Neural progenitor cell (in vitro differentiated cells): ENCODE measurements around the gene CFAP92. TPM values are rescaled to one million over a fixed set of nuclear protein-coding genes. Genes with fewer than 3 reads are reported as not detected.

Experiments used
- DNase-seq: peaks from one replicate; pipeline ENCODE4 v3.0.0-alpha.2; 2016; ENCODE audit warnings: low spot score
- H2AFZ ChIP-seq: fragments of 200-600 bp; sonication (generic); replicated peaks from 2 replicates; pipeline ENCODE4 v1.6.1; 2016; ENCODE audit warnings: antibody characterized with exemption
- H3F3A ChIP-seq: fragments of 200-600 bp; sonication (generic); 2 replicates; pipeline ENCODE4 v1.6.1; 2016; ENCODE audit warnings: antibody characterized with exemption, low read depth
- H3K27ac ChIP-seq: fragments of 200-600 bp; sonication (generic); 2 replicates; pipeline ENCODE4 v1.5.1; 2016; ENCODE audit warnings: mild to moderate bottlenecking
- H3K27me3 ChIP-seq: fragments of 200-600 bp; sonication (generic); 2 replicates; pipeline ENCODE4 v1.6.1; 2016; ENCODE audit warnings: mild to moderate bottlenecking, moderate library complexity
- H3K36me3 ChIP-seq: fragments of 200-600 bp; sonication (generic); 2 replicates; pipeline ENCODE4 v1.5.1; 2016
- H3K4me1 ChIP-seq: fragments of 200-600 bp; sonication (generic); 2 replicates; pipeline ENCODE4 v1.6.1; 2016; ENCODE audit warnings: mixed run types
- H3K4me2 ChIP-seq: fragments of 200-600 bp; sonication (generic); 2 replicates; pipeline ENCODE4 v1.6.1; 2016
- H3K4me3 ChIP-seq: fragments of 200-600 bp; sonication (generic); 2 replicates; pipeline ENCODE4 v1.5.1; 2016
- H3K79me2 ChIP-seq: fragments of 200-600 bp; sonication (generic); 2 replicates; pipeline ENCODE4 v1.6.1; 2016; ENCODE audit warnings: low read depth
- H3K9ac ChIP-seq: fragments of 200-600 bp; sonication (generic); 2 replicates; pipeline ENCODE4 v1.6.1; 2016
- H3K9me3 ChIP-seq: fragments of 200-600 bp; sonication (generic); 2 replicates; pipeline ENCODE4 v1.5.1; 2016; ENCODE audit warnings: low read depth
- H4K20me1 ChIP-seq: fragments of 200-600 bp; sonication (generic); 2 replicates; pipeline ENCODE4 v1.6.1; 2016; ENCODE audit warnings: low read depth
- H3K27ac Mint-ChIP-seq: 3 replicates; pipeline ENCODE4 v1.8.0; 2021; ENCODE audit warnings: mixed read lengths
- H3K27me3 Mint-ChIP-seq: 2 replicates; pipeline ENCODE4 v1.8.0; 2022; ENCODE audit warnings: low read depth, mild to moderate bottlenecking, inconsistent platforms, moderate library complexity, mixed read lengths; ENCODE audit not compliant: insufficient read depth
- H3K36me3 Mint-ChIP-seq: 3 replicates; pipeline ENCODE4 v1.8.0; 2021; ENCODE audit warnings: mixed read lengths
- H3K4me1 Mint-ChIP-seq: 3 replicates; pipeline ENCODE4 v1.8.0; 2021; ENCODE audit warnings: mixed read lengths
- H3K4me3 Mint-ChIP-seq: 3 replicates; pipeline ENCODE4 v1.8.0; 2021; ENCODE audit warnings: mild to moderate bottlenecking, moderate library complexity, mixed read lengths
- H3K9me3 Mint-ChIP-seq: 3 replicates; pipeline ENCODE4 v1.8.0; 2020; ENCODE audit warnings: mixed read lengths
- CTCF ChIP-seq: fragments of 200-600 bp; sonication (generic); IDR thresholded peaks from 2 replicates; pipeline ENCODE4 v1.5.1; 2017; ENCODE audit warnings: antibody characterized with exemption, mild to moderate bottlenecking
- EZH2 ChIP-seq: fragments of 200-600 bp; sonication (generic); IDR thresholded peaks from 2 replicates; pipeline ENCODE4 v1.6.1; 2017; ENCODE audit warnings: antibody characterized with exemption, mild to moderate bottlenecking, moderate library complexity
- EZH2phosphoT487 ChIP-seq: fragments of 200-600 bp; sonication (generic); IDR thresholded peaks from 2 replicates; pipeline ENCODE4 v1.6.1; 2017; ENCODE audit warnings: antibody characterized with exemption
- total RNA-seq: library from RNA; depleted of rRNA; stranded (reverse); fragments of >200 nt; gene quantifications from 2 replicates; pipeline ENCODE4 v1.2.3, GENCODE V29; 2015; ENCODE audit warnings: low replicate concordance

Gene CFAP92
- total RNA-seq, 1 donor from 2014 or later, result 5.5 TPM

GRCh38 chr3:129021140-129021551 is 27.3 kb upstream of the CFAP92 start:
- Histone ChIP-seq H3K27ac (no peak overlapping the region), H2AFZ (no peak overlapping the region), H3K9me3 (no peaks in the 10 kb centered on the region), H3K36me3 (no peaks in the 10 kb centered on the region), H3K79me2 (no peaks in the 10 kb centered on the region), H4K20me1 (no peaks in the 10 kb centered on the region), H3K4me2 (no peak overlapping the region), H3F3A (peaks cover 9% of the 10 kb centered on the region), H3K4me3 (no peak overlapping the region), H3K27me3 (peaks cover 13% of the 10 kb centered on the region), H3K9ac (no peak overlapping the region), H3K4me1 (peaks cover 12% of the 10 kb centered on the region)
- Mint-ChIP-seq H3K27me3 (peaks cover 2% of the 10 kb centered on the region), H3K27ac (no peak overlapping the region), H3K36me3 (peaks cover 29% of the 10 kb centered on the region), H3K9me3 (peaks cover 2% of the 10 kb centered on the region), H3K4me1 (peaks cover 37% of the 10 kb centered on the region), H3K4me3 (no peak overlapping the region)
- no peak for TF ChIP-seq EZH2phosphoT487
- TF ChIP-seq EZH2, result no peak
- TF ChIP-seq CTCF, result no peak
- DNase-seq, result no peak

GRCh38 chr3:129020691-129021090 is 26.8 kb upstream of the CFAP92 start:
- DNase-seq, result no peak
- H3K79me2 ChIP-seq, result no peaks in the 10 kb centered on the region
- H3K27ac ChIP-seq, result no peak overlapping the region
- H3K27me3 Mint-ChIP-seq, result peaks cover 2% of the 10 kb centered on the region
- no peaks in the 10 kb centered on the region for H3K36me3 ChIP-seq
- H3K4me3 ChIP-seq, result no peak overlapping the region
- peaks cover 2% of the 10 kb centered on the region for H3K9me3 Mint-ChIP-seq
- no peak overlapping the region for H3K4me2 ChIP-seq
- H3K36me3 Mint-ChIP-seq, result peaks cover 29% of the 10 kb centered on the region
- peaks cover 7% of the 10 kb centered on the region for H3F3A ChIP-seq
- H3K4me1 Mint-ChIP-seq, result peaks cover 37% of the 10 kb centered on the region
- H3K27ac Mint-ChIP-seq, result no peak overlapping the region
- no peak overlapping the region for H3K4me3 Mint-ChIP-seq
- H2AFZ ChIP-seq, result no peak overlapping the region
- no peak for TF ChIP-seq EZH2
- no peak for TF ChIP-seq EZH2phosphoT487
- TF ChIP-seq CTCF, result no peak
- no peaks in the 10 kb centered on the region for H4K20me1 ChIP-seq
- peaks cover 9% of the 10 kb centered on the region for H3K27me3 ChIP-seq
- H3K4me1 ChIP-seq, result peaks cover 12% of the 10 kb centered on the region
- no peak overlapping the region for H3K9ac ChIP-seq
- no peaks in the 10 kb centered on the region for H3K9me3 ChIP-seq

GRCh38 chr3:129019266-129019665 is 25.4 kb upstream of the CFAP92 start:
- peaks cover 35% of the 10 kb centered on the region for H3K4me1 Mint-ChIP-seq

More at GRCh38 chr3:129019266-129019665, 25.4 kb upstream of the CFAP92 start:
- Histone ChIP-seq H3K27me3 (no peaks in the 10 kb centered on the region), H3K4me3 (no peak overlapping the region), H3F3A (peaks cover 7% of the 10 kb centered on the region), H4K20me1 (no peaks in the 10 kb centered on the region), H3K79me2 (no peaks in the 10 kb centered on the region), H3K36me3 (no peaks in the 10 kb centered on the region), H3K4me1 (peaks cover 12% of the 10 kb centered on the region), H3K27ac (no peak overlapping the region), H3K9ac (no peak overlapping the region), H2AFZ (no peak overlapping the region), H3K4me2 (no peak overlapping the region), H3K9me3 (no peaks in the 10 kb centered on the region)
- Mint-ChIP-seq H3K4me3 (no peak overlapping the region), H3K9me3 (peaks cover 2% of the 10 kb centered on the region), H3K27me3 (peaks cover 3% of the 10 kb centered on the region), H3K27ac (no peak overlapping the region), H3K36me3 (peaks cover 28% of the 10 kb centered on the region)
- DNase-seq, result no peak
- no peak for TF ChIP-seq EZH2phosphoT487
- TF ChIP-seq EZH2, result no peak
- TF ChIP-seq CTCF, result no peak
